Myocyte (in vitro differentiated cells): ENCODE data around the gene RIPOR1. TPM values are rescaled to one million over a fixed set of nuclear protein-coding genes. Genes with fewer than 3 reads are reported as not detected.

Source experiments
- DNase-seq: peaks from one replicate; pipeline ENCODE4 v3.0.0-alpha.2; 2012; ENCODE audit warnings: low read depth
- total RNA-seq: library from RNA; depleted of rRNA; stranded (reverse); fragments of >200 nt; gene quantifications from 2 replicates; pipeline ENCODE4 v1.2.3, GENCODE V29; 2014

Gene RIPOR1
- total RNA-seq, 1 donor from 2014 or later = 32.4 TPM

DNA sequence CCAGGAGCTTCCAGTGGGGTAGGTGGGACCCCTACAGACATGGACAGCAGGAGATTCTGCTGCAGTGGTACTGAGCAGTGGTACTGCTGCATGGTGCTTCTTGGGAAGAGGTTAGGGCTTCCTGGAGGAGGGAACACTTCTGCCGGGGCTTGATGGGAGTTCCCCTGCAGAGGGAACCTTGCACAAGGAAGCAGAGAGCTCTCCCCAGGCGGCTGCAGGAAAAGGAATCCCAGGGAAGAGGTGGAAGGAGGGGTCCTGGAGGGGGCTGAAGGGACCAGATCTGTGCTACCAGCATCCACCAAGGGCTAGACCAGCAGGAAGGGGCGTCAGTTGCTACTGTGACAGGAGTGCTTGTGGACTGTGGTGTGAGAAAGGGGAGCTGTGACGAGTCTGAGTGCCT is 10.6 kb downstream of the RIPOR1 start:
- DNase-seq = no peak

DNA sequence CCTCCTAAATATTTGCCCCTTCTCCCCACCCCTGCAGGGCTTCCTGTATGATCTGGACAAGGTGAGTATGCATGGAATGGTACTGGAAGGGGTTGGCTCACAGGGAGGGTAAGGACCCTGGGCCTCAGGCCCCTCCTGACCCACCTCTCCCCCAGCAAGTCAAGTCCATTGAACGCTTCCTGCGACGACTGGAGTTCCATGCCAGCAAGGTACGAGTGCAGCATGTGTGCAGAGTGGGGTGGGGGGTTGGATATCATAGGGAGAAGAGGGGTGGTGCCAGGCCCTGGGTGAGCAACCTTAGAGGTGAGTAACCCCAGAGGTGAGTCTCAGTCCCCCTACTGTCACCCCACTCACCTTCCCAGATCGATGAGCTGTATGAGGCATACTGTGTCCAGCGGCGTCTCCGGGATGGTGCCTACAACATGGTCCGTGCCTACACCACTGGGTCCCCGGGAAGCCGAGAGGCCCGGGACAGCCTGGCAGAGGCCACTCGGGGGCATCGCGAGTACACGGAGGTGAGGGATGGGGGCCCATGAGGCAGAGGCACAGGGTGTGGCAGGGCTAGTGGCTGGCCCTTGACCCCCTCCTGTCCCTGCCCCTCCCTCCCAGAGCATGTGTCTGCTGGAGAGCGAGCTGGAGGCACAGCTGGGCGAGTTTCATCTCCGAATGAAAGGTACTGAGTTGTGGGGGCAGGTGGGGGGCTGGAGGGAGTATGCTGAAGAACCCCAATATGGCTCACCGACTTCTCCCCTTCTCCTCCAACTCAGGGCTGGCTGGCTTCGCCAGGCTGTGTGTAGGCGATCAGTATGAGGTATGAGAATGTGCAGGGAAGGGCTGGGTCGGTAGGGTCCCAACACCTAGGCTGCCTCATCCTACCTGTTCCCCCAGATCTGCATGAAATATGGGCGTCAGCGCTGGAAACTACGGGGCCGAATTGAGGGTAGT is 11.3 kb downstream of the RIPOR1 start:
- DNase-seq = no peak

DNA sequence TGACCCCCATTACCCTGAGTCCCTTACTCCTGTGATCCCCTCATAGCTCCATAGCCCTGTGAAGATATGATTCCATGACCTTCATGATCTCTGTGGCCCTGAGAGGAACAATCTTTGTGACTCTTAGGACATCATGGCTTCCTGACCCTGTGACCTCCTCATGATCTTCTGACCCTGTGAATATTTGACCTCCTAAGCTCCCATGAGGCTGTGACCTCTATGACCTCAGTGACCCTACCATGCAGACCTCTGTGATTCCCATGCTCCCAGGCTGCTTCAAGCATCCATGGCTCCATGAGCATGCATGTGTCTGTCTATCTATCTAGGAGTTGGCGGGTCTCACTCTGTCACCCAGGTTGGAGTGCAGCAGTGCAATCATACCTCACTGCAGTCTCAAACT is 12.1 kb downstream of the RIPOR1 start:
- no peak for DNase-seq

DNA sequence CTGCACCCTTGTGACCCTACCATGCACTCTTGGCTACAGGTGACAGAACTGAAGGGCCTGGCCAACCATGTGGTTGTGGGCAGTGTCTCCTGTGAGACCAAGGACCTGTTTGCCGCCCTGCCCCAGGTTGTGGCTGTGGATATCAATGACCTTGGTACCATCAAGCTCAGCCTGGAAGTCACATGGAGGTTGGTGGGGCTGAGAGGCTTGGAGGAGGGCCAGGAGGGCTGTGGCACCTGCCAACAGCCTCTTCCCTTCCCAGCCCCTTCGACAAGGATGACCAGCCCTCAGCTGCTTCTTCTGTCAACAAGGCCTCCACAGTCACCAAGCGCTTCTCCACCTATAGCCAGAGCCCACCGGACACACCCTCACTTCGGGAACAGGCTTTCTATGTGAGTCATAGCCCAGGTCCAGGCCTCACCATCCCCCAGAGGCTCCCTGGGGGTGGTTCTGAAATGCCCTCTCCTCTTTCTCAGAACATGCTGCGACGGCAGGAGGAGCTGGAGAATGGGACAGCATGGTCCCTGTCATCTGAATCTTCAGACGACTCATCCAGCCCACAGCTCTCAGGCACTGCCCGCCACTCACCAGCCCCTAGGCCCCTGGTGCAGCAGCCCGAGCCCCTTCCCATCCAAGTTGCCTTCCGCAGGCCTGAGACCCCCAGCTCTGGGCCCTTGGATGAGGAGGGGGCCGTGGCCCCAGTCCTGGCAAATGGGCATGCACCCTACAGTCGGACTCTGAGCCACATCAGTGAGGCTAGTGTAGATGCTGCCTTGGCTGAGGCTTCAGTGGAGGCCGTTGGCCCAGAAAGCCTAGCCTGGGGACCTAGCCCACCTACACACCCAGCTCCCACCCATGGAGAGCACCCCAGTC is 13.0 kb downstream of the RIPOR1 start:
- DNase-seq = peak; percentile 89

DNA sequence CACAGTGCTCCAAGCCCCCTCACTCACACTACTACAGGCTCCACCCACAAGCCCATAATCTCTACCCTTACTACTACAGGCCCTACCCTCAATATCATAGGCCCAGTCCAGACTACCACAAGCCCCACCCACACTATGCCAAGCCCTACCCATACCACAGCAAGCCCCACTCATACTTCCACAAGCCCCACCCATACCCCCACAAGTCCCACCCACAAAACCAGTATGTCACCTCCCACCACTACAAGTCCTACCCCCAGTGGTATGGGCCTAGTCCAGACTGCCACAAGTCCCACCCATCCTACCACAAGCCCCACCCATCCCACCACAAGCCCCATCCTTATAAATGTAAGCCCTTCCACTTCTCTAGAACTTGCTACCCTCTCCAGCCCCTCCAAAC is 13.8 kb downstream of the RIPOR1 start:
- DNase-seq = peak; percentile 69

DNA sequence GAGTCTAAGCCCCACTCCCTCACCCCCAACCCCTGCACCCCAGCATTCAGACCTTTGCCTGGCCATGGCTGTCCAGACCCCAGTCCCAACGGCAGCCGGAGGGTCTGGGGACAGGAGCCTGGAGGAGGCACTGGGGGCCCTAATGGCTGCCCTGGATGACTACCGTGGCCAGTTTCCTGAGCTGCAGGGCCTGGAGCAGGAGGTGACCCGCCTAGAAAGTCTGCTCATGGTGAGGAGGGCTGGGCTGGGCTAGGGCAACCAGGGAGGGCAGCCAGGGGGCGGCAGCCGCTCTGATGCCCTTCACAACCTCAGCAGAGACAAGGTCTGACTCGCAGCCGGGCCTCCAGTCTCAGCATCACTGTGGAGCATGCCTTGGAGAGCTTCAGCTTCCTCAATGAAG is 14.4 kb downstream of the RIPOR1 start:
- DNase-seq = no peak

DNA sequence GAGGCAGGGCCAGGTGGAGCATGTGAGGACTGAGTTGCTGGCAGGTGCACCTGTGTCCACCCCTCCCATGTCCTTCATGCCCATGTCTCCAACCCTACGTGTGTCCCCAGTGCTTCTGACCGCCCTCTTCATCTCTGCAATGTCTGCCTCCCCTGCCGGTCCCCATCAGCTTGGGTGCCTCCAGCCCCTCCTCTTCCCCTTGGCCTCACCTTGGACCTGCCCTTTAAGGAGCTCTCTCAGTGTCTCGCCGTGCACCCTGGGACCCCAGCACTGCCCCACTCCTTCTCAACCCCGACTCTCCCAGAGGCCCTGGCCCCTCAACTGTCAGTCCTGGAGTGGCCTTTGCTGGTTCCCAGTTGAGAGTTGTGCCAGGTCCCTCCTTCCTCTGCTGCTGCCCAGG is 15.0 kb downstream of the RIPOR1 start:
- no peak for DNase-seq

DNA sequence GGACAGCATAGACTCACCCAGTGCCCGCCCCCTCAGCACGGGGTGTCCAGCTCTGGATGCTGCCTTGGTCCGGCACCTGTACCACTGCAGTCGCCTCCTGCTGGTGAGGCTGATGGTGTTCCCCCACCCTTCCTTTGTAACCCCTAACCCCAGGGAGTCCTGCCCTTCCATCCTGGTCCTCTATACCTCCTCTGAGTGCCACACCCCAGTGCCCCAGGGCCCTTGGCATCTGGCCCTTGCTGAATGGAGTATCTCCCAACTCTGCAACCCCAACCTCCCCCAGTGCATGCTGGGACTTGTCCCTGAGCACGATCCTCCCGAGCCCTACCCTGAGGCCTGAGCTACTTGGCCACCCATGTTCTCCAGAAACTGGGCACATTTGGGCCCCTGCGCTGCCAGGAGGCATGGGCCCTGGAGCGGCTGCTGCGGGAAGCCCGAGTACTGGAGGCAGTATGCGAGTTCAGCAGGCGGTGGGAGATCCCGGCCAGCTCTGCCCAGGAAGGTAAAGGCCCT is 15.8 kb downstream of the RIPOR1 start:
- DNase-seq = no peak

DNA sequence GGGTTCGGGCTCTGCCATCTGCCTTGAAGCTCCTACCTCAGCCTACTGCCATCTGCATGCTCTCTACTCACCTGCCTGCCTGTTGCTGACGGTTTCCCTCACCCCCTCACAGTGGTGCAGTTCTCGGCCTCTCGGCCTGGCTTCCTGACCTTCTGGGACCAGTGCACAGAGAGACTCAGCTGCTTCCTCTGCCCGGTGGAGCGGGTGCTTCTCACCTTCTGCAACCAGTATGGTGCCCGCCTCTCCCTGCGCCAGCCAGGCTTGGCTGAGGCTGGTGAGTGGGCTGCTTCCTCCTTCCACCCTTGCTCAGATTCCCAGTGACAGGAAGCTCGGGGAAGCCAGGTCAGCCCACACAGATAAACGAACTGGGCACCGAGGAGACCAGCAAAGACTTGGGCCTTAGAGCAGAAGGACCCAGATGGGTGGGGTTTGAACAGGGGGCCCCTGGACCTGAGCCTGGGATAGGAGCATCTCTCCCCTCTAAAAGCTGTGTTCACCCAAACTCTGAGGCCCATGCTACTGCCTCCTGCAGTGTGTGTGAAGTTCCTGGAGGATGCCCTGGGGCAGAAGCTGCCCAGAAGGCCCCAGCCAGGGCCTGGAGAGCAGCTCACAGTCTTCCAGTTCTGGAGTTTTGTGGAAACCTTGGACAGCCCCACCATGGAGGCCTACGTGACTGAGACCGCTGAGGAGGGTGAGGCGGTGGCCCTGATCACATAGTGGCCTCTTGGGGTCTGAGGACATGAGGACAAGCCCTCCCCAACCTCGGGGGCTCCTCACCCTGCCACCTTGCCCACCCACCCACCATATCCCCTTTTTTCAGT is 16.4 kb downstream of the RIPOR1 start:
- DNase-seq = no peak

DNA sequence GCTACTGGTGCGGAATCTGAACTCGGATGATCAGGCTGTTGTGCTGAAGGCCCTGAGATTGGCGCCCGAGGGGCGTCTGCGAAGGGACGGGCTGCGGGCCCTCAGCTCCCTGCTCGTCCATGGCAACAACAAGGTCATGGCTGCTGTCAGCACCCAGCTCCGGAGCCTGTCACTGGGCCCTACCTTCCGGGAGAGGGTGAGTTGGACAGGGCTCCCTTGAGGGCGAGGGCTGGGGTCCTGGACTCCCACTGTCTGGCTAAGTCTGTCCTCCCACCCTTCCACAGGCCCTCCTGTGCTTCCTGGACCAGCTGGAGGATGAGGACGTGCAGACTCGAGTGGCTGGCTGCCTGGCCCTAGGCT is 17.0 kb downstream of the RIPOR1 start:
- no peak for DNase-seq

DNA sequence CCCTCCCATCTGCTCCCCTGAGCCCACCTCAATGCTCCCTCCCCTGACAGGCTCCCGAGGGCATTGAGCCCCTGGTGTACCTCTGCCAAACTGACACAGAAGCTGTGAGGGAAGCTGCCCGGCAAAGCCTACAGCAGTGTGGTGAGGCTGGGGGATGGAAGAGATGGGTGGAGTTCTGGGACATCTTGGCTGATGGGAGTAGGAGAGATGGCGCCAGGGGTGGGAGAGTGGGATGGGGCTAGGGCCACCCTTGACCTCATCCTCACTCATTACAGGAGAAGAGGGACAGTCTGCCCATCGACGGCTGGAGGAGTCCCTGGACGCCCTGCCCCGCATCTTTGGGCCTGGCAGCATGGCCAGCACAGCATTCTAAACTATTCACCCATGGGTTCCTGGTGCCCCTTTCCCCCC is 17.5 kb downstream of the RIPOR1 start:
- DNase-seq = no peak

DNA sequence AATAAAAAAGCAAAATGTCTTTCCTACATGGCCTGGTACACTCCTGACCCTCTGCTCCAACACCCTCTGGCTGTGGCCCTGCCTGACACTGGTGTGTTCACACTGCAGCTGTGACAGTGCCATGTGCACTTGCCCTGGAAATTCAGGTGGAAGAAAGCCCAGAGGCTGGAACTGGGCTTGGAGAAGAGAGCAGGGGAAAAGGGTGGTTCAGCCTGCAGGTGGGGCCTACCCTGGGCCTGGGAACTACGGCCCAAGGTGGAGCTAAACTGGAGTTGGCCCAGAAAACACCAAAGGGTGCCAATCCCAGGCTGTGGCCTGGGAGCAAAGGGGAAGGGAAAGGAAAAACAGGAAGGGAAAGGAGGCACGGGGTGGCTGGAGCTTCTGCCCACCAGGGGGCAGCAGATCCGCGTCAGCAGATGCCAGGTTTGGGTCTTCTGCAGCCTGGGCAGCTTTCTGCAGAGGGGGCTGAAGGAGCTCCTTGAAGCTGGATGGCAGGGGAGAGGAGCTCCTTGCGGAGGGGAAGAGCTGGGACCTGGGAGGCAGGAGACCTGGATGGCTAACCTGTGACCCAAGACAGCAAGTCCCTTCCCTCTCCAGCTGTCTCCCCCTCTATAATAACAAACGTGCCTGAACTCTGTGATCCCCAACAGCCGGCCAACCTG is 18.3 kb downstream of the RIPOR1 start:
- DNase-seq = peak; percentile 67

DNA sequence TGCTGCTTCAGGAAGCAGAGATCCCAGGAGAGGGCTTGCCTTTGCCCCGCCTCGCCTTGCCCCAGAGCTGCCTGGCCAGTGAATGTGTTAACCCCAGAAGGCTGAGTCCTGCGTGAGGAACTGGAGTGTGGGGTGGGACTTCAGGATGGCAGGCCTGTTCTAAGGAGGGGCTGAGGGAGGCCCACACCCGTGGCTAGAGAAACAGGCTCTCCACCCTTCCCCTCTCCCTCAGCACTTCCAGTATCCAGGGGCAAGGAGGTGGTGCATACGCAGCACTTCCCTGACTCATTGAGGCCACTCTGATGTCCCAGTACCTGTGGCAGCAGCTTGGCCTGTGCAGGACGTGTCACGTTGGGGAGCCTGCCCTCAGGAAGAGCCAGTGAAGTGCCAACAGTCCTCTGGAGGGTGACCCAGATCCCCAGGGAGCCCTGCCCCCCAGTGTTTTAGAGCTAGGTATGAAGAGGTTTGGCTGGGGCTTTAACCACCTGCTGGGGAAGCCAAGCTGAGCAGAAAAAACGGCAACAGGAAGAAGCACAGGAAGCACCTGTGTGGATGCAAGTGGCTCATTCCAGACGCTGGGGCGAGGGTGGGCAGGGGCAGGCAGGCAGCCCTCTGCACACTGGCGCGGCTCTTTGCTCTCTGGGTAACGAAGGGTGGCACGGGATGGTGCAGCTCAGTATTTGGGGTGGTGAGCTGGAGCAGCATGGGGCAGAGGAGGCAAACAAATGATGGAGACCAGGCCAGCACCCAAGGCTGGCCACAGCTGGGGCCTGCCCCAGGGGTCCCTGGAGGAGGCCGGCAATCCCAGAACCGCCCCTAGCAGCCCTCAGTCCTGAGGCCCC is 19.0 kb downstream of the RIPOR1 start:
- DNase-seq = no peak

DNA sequence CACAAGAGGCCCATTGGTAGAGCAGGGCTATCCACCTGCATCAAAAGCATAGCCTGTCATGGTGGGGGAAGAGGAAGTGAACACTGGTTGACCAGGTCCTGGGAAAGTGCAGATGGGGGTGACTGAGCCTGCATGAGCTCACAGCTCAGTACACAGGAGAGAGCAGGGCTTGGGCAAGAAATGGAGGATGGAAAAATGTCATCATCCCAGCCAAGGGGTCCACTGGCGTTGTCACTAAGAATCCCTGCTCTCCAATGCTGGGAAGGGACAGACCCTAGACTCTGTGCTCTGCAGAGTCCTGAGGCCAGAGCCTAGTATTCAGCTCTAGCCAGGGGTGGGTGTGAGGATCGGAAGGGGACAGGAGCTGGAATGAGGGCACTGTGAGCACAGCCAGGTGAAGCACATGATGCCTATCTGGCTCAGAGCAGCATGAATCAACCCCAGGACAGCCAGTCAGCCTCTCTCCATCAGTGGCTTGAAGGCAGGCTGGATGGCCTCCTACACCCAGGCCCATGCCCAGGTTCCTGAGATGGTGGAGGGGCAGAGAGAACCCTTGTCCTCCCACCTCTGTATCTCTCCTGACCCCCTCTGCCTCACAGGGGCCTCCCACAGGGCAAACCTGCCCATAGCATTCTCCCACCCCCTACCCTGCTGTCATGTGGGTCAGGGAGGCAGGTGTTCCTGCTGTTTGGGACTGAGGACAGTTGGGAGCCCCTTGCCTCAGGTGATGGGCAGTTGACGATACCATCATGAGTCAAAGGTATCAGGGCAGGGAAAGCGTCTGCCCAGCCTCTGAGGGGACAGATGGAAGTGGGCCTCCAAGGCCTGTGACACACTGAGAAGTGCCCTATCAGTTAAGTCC is 19.9 kb downstream of the RIPOR1 start:
- no peak for DNase-seq

DNA sequence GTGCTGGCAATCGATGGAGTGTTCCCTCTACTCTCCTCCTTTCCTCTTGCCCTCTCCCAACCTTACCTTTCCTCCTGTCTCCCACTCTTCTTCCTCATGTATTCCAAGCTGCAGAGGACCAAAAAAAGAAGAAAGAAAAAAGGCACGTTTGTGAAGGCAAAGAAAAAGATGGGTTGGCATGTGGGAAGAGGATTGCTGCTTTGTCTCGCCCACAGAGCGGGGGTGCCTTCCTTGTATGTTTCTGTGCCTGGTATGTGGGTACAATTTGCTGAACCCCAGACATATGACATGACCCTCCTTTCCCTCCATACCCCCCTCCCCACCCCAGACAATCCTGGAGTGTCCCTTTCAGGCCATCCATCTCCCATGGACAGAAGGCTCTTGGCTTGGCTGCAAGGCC is 20.6 kb downstream of the RIPOR1 start:
- no peak for DNase-seq

DNA sequence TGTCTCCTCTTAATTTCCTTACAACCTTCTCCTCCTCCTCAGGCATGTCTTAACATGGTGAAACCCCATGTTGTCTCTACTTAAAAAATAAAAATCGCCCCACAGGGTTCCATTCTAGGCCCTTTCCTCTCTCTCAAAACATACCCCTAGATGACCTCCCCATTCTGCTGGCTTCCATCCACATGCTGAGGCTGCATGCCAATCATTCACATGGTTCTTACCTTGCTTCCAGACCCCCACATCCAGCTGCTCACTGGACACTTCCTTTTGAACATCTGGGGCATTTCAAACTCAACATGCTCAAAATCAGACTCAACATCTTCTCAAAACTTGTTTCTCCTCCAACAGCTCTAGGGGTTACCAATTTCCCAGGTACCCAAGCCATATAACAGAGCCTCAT is 21.3 kb downstream of the RIPOR1 start:
- DNase-seq = no peak

DNA sequence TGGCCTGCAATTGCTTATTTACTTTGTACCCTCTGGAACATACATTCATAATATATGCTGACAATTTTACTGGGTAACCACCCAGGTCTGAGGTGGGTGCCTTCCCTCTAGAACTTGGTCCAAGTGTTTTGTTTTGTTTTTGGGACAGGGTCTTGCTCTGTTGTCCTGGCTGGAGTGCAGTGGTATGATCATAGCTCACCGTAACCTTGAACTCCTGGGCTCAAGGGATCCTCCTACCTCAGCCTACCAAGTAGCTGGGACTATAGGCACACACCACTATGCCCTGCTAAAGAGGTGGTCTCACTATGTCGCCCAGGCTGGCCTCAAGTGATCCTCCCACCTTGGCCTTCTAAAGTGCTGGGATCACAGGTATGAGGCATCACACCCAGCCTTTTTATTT is 22.5 kb downstream of the RIPOR1 start:
- no peak for DNase-seq

DNA sequence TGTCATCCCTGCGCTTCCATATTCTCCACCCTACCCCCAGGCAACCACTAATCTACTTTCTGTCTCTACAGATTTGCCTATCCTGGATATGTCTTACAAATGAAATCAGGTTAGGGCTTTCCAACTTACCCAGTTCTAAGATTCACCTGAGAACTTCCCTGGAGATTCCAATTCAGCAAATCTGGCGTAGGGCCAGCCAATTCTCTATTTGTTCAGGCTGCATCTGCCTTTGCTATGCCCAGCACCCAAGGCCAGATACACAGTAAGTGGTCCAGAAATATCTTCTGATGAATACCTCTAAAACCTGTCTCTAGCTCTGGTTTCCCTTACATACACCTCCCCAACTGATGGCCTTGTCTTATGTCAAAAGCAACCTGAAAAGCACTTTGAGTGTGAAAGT is 23.3 kb downstream of the RIPOR1 start:
- DNase-seq = no peak

DNA sequence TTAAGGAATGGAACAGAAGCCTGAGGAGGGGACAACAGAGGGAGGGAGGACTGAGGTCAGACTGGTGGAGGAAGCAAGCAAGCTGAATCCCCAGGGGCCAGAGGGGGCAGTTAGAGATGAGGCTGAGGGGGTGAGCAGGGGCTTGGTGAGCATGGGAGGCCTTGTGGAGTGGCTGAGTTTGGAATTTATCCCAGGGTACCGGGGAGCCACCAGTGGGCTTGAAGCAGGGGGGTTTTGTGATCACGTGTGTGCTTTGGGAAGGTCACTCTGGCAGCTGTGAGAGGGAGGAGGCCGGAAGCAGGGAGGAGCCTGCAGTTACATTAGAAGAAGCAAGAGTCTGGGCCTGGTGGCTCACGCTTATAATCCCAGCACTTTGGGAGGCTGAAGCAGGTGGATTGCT is 23.8 kb downstream of the RIPOR1 start:
- no peak for DNase-seq
